Measurements from ENCODE around the gene MID2. TPM values are rescaled to one million over a fixed set of nuclear protein-coding genes. Genes with fewer than 3 reads are reported as not detected.
"Not testable (repeated sequence)": the region's sequence is repeated elsewhere in the genome, so short reads cannot be mapped to it uniquely, and the experiment has no call there.

Gene MID2
- total RNA-seq, 1 donor from 2014 or later, result 10.0 TPM

- DNase-seq, result no peak
Measured at GRCh38 chrX:107842715-107843400, 17.2 kb downstream of the MID2 start.

GRCh38 chrX:107845625-107846024 is 20.0 kb downstream of the MID2 start:
- DNase-seq, result no peak

DNA sequence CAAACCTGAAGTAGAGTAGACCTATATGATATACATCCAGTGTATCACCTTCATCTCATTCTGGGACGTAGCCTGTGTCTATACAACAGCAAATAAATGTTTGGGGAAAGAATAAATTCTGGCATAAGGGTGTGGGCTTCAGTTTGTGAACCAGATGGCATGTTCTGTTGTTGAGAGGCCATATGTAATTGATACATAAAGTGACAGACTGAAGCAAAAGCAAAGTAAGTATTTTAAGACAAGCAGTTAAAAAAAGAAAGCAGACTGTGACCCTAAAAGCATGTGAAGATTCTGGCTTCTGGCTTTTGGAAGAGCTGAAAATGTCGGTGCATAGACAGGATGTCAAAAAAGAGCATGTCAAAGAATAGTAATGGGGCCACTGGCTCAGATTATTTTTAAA is 22.9 kb downstream of the MID2 start:
- no peak for DNase-seq

GRCh38 chrX:107849747-107850421 is 24.2 kb downstream of the MID2 start:
- DNase-seq, result no peak

GRCh38 chrX:107850422-107850765 is 24.7 kb downstream of the MID2 start:
- DNase-seq, result no peak

GRCh38 chrX:107851215-107851614 is 25.5 kb downstream of the MID2 start:
- DNase-seq, result no peak

DNA sequence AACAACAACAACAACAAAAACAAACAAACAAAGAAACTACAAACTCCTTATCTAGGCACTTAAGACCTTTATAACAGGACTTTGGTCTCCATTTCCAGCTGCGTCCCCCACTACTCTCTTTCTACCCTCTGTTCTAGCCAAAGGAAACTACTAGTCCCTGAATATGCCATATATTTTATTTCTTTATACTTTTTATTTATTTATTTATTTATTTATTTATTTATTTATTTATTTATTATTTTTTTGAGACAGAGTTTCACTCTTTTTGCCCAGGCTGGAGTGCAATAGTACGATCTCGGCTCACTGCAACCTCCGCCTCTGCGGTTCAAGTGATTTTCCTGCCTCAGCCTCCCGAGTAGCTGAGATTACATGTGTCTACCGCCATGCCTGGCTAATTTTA is 26.0 kb downstream of the MID2 start:
- DNase-seq, result not testable (repeated sequence)

DNA sequence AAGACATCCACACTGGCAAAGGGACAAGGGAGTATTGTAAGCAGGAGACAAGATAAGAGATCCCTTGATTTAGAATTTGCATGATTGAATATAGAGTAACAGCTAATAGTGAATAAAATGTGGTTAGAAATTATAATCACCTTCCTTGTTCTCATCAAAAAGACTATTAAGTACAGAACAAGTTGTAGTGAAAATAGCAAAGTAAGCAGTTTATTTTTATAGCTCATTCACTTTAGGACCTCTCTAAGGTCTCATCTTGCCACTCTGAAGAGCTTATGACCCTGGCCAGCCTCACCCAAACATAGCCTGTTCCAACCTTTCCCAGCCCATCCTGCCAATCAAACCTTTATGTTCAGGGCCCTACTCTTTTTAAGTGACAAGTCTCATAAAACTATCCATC is 30.6 kb downstream of the MID2 start:
- DNase-seq, result no peak

GRCh38 chrX:107857041-107857440 is 31.4 kb downstream of the MID2 start:
- DNase-seq, result not testable (repeated sequence)

- no peak for DNase-seq
Measured at GRCh38 chrX:107857837-107858236, 32.2 kb downstream of the MID2 start.

DNA sequence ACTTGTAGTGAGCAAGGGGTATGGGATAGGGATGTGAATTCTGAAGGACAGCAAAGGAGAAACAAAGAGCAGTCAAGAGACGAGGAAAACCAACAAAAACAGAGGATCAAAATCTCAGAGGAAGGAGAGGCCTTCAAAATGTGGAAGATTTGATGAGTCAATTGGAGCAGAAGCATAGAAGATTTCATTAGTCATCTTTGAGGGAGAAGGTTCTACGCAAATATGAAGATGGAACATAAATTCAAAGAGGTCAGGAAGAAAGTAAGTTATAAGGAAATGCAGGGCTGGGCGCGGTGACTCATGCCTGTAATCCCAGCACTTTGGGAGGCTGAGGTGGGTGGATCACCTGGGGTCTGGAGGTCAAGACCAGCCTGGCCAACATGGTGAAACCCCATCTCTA is 35.4 kb downstream of the MID2 start:
- no peak for DNase-seq

DNA sequence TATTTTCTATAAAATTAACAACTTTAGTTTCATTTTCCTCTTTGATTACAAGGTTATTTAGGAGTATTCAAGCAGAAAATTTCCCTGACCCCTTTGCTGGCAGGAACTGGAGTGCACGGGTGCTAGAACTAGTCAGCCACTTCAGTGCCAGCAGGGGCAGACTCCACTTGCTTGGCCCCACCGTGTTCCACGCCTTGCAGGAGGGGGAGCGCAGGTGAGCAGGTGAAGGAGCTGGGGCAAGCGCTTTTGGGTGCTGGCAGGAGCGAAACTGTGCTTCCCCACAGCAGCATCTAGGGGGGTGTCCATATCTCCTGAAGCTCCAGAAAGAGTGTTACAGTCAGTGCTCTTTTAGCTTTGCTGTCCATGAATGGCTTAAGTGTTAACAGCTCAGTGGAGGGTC is 45.5 kb downstream of the MID2 start:
- DNase-seq, result no peak

DNA sequence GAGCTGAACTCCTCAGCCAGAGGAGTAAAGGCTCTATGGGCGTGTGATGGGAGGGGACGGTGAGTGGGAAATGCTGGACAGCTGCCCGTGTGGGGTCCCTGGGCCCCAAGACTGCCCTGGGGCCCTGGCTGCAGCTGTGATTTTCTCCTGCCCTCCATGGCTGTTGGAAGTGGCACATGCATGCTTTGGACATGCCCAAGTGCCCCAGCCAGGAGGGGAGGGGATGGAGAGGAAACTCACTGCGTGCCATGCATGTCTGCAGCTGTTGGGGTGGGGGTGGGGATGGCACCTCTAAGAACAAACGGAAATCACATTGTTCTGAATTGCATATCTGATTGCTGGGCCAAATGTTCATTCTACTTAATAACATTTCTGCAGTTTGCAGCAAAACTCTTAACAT is 52.4 kb downstream of the MID2 start:
- no peak for DNase-seq

GRCh38 chrX:107880054-107880610 is 54.5 kb downstream of the MID2 start:
- DNase-seq, result no peak

DNA sequence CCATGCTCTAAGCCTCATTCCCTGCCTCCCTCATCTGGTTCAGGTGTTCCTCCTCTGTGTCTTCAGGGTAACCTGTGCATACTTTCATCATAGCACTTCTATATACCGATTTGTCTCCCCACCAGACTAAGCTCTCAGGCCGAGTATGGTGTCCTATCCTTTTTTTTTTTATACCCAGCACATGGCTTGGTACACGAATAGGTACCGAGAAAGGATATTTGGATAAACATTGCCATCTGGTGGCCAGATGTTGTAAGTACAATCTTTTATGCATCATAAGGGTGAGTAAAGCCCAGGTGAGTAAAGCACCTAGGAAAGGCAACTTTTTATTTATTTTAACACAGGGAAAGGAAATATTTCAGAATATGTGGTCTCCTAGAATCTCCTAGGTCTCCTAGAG is 68.4 kb downstream of the MID2 start:
- DNase-seq, result no peak

DNA sequence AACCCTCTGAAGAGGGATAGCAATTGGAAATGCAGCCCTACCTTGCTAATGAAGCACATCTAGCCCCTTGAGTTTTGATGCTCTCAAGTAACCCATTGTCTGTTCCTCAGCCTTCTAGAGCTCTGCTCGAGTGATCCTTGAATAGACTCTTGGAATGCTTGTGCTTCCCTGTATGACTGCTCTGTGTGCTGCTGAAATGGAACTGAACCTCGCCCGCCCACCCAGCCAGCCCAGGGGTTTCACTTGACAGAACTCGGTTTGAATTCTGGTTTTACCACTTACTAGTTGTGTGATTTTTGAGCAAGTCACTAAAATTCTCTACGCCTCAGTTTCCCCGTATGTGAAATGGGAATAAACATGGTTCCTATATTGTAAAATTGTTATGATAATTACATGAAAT is 77.1 kb downstream of the MID2 start:
- no peak for DNase-seq

GRCh38 chrX:107905366-107905765 is 79.7 kb downstream of the MID2 start:
- no peak for DNase-seq

DNA sequence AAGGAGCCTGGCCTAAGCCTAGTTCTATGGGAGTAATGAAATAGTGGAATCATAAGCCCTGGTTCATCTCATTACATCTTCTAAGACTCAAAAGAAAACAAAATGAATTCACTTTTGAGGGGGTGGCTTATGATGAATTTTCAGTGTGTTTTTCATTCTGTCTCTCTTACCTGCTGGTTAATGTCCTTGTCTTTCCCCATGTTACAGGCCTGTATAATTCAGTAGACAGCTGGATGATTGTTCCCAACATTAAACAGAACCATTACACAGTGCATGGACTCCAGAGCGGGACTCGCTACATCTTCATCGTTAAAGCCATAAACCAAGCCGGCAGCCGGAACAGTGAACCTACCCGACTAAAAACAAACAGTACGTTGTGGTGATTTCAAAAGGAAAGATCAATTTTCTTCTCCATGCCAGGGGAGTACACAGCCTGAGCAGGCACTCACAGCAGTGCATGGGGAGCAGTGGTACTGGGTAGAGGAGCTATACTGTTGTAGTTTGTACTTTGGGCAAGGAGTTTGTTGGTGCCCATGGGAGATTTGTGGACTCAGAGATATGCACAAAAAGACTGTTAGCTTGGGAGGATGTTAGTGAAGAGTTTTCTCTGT is 98.6 kb downstream of the MID2 start:
- no peak for DNase-seq

- no peak for DNase-seq
Measured at GRCh38 chrX:107934262-107934661, 108.6 kb downstream of the MID2 start.

DNA sequence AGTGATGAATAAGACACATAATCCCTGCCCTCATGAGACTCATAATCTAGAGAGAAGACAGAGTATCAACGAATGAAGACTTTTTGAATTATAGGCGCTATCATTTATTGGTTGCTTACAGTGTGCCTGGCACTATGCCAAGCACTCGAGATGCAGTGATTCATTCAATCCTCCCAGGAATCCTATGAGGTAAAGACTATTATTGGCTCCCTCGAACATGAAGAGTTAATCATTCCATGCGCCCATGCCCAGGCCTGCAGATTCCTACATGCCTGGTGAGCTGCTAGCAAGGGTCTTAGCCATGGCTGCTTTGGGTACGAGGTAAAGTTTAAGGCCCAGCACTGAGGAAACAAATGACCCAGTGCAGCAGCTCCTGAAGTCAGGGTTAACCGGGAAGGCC is 109.5 kb downstream of the MID2 start:
- DNase-seq, result no peak

GRCh38 chrX:107935664-107936433 is 110.2 kb downstream of the MID2 start:
- peak; percentile 1 for DNase-seq

GRCh38 chrX:107936434-107936730 is 110.7 kb downstream of the MID2 start:
- no peak for DNase-seq

GRCh38 chrX:107940095-107940494 is 114.4 kb downstream of the MID2 start:
- DNase-seq, result no peak
